DMS53 treated with DMSO at 0.1 percent for 48 hours (cell line): Measurements from ENCODE around the gene HELZ2.
"Not testable (repeated sequence)": the region's sequence is repeated elsewhere in the genome, so short reads cannot be mapped to it uniquely, and the experiment has no call there.

ENCODE experiments used
- DNase-seq: peaks from one replicate; lab custom pipeline; 2025; ENCODE audit not compliant: unreplicated experiment; lab: John Stamatoyannopoulos, UW

Gene HELZ2

GRCh38 chr20:63580796-63581461 is 6.9 kb upstream of the HELZ2 start:
- DNase-seq, result peak; percentile 35

DNA sequence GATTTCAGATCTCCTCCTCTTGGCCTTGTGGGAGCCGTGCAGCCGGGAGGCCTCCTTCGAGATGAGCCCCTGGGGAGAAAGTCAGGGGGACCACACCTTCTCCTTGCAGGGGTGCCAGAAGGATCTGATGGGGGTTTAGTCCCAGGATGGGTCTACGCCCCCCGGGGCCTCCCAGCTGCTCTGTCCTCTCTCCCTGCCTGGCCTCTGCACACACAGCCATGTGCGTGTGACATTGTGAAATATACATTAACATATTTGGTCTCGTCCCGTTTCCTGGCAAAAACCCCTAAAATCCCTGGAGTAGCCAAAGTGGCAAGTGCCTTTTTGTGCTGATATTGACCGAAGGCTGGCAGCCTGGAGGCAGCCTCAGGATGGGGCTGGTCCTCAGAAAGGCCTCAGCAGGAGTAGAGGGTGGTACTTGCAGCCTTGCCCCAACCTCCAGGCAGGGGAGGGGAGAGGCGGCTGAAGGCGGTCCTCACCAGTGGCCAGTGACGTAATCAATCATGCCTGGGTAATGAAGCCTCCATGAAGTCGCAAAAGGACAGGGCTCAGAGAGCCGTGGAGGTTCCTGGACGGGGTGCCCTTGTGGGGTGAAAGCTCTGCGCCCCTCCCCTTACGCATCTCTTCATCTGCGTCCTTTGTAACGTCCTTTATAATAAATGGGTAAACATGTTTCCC is 5.1 kb upstream of the HELZ2 start:
- no peak for DNase-seq

- DNase-seq, result no peak
These were observed 4.4 kb upstream of the HELZ2 start for GRCh38 chr20:63578224-63579016.

DNA sequence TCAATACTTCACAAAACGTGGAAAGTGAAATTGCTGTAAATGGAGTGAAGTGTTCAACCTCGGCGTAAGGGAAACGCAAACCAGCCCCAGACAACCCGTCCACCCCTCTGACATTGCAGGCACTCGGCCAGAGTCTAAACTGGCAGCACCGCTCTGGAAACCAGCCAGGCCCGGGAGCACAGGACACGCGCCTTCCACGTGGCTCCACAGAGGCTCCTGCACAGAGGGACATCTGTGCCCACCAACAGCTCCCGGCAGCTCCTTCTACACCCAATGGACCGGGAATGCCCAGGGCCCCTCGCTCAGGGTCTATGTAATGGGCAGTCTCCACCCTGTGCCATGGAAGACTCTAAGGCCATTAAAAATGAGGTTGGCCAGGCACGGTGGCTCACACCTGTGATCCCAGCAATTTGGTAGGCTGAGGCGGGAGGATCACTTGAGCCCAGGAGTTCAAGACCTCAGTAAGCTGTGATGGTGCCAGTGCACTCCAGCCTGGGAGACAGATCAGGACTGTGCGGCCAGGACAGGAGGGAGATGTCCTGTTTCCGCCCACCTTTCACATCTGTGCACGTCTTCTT is 3.4 kb upstream of the HELZ2 start:
- no peak for DNase-seq

DNA sequence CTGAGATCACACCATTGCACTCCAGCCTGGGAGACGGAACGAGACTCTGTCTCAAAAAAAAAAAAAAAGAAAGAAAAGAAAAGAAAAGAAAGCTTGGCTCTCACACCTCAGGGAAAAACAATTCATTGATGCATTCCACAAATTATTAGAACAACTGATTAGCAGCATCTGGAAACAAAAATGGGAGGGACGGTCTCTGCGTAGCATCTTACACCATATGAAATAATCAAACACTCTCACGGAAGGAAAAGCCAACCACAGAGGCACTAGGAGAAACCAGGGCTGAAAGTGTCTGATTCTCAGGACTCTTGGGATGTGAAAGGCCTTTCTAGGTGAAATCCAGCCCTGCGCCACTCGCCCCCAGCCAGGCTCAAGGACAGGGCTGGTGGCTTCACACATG is 2.3 kb upstream of the HELZ2 start:
- no peak for DNase-seq

GRCh38 chr20:63574829-63575743 is 1.0 kb upstream of the HELZ2 start:
- DNase-seq, result no peak

DNA sequence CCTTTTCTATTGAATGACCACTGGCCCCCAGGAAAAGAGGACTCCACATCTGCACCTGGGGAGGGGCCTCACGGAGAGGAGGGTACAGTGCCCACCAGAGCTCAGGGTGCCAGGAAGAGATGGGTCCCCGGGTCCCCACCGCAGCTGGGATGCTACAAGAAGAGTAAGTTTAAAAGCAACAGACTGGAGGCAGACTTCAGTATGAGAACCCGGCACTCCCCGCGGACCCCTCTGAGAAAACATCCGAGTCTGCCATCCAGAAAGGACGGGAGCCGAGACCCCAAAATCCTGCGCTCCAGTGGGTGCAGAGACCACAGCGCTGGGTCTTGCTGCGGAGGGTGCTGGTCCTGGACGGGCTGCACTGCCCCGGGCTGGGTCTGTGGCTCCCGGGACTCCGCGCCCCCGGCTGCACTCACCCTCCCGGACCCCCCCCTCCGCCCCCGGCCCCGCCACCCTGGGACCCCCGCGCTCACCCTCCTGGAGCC is 350 bp downstream of the HELZ2 start:
- DNase-seq, result no peak

GRCh38 chr20:63572788-63573646 is 1.0 kb downstream of the HELZ2 start:
- DNase-seq, result no peak

DNA sequence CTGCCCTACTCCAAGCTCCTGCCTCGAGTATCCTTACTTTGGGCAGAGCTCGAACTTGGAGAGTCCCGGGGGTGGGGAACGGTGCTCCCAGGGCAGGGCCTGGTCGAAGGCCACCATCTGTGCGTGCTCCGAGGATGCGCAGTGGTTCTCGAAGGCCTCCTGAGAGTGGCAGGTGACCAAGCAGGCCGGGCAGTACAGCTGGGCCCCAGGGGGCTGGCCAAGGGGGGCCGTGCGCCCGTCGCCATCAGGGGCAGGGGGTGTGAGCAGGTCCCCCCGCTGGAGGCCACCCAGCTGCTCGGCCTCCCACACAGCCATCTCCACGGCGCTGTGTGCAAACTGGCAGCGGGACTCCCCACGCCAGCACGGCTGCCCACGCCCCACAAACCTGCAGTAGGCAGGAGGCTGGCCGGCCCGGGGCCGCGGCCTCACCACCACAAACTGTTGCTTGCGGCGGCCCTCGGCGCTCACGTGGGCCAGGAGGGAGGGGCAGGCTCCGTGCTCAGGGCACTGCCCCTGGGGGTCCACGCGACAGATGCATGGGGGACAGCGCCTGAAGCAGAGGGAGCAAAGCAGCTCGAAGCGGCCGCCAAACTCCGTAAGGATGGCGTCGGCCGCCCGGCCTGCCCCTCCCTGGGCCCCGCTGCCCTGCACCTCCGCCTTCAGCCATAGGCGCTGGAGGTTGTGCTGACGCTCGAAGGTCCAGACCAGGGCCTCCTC is 1.8 kb downstream of the HELZ2 start:
- DNase-seq, result no peak

GRCh38 chr20:63571087-63571478 is 3.0 kb downstream of the HELZ2 start:
- DNase-seq, result not testable (repeated sequence)

- DNase-seq, result no peak
These were observed 3.6 kb downstream of the HELZ2 start for GRCh38 chr20:63570281-63571086.

DNA sequence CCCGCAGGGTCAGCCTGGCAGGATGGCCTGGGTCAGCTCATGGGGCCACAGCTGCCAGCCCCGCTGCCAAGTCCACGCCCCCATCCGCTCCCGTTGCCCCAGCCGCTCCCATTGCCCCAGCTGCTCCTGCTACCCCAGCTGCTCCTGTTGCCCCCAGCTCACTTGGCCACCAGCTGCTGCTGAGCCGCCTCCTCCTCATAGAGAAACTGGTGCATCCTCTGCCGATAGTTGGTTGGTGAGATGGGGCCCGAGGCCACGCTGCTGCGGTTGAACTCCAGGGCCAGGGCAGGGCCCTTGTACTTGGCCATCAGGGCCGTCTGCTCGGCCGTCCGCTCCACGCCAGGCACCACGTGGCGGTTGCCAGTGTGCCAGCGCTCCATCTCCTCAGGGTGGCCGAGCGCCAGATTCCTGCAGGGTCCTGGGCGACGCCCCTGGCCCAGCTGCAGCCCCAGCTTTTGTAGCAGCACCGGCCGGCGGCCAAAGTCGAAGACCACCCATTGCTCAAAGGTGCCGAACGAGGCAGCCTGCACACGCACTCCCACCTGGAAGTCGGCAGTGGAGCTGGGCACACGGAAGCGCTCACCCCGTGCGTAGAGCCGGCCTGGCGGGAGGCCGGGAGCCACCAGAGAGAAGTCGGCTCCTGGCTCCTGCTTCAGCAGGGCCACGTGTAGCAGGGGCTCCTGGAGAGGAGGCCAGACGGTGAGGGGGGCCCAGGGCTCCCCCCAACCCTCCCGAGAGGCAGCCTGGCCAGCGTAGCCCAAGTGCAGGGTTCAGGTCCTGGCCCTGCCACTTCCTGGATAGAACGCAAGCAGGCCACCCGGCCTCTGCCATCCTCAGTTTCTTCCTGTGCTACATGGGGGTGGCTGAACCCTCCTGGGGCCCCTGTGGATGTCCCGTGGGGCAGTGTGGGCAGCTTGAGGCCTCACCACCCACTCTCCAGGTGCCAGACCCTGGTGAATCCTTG is 4.8 kb downstream of the HELZ2 start:
- DNase-seq, result no peak

DNA sequence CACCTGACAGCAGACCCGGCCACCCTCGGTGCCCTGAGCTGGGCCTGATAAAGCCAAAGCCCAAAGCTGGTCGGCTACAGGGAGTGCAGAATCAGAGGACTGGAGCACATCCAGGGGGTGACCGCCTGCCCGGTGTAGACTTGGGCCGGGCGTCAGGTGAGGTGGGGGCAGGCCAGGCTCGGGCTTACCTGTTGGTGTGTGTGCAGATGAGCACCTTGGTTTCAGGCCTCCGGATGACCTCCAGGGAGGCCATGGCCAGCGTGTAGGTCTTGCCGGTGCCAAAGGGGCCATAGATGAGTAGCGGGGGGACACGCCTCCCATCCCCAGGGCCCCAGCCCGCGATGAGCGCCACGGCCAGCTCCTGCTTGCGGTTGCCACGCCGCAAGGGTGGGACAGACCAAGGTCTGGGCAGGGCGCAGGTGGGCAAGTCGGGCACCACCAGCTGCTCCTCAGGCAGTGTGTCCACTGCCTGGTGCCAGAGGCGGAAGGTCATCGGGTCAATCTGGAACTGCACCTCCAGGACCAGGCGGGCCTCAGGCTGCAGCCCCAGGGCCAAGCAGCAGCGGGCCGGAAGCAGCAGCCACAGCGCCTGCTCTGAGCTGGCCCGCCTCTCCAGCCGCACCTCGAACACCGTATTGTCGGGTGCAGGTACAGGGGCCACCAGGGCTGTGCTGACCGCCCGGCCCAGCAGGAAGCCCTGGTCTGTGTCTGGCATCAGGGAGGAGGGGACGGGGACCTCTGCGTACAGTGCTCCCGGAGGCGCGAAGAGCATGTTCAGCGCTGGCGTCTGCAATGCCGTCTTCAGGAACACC is 5.7 kb downstream of the HELZ2 start:
- DNase-seq, result no peak

GRCh38 chr20:63567386-63568169 is 6.5 kb downstream of the HELZ2 start:
- no peak for DNase-seq

- no peak for DNase-seq
These were observed 7.0 kb downstream of the HELZ2 start for GRCh38 chr20:63567136-63567385.
